Neural cell (in vitro differentiated cells): ENCODE measurements around the gene SEMA3F.

Experiments used
- EP300 ChIP-seq: fragments of 450-650 bp; conservative IDR thresholded peaks from 2 replicates; pipeline ENCODE4 v1.6.1; 2014; ENCODE audit warnings: antibody characterized with exemption, mild to moderate bottlenecking, moderate library complexity; ENCODE audit not compliant: poor library complexity, severe bottlenecking
- POLR2AphosphoS5 ChIP-seq: IDR thresholded peaks from 2 replicates; pipeline ENCODE4 v1.6.1; 2012
- TAF1 ChIP-seq: IDR thresholded peaks from 2 replicates; pipeline ENCODE4 v1.6.1; 2012; ENCODE audit warnings: low read depth

GRCh38 chr3:50124052-50124799 lies 30.9 kb upstream of the SEMA3F start:
- no peak for TF ChIP-seq TAF1
- no peak for TF ChIP-seq EP300
- peak; percentile 8 for TF ChIP-seq POLR2AphosphoS5
